GM08714 (cell line): ENCODE measurements around the gene ITGB2.

Experiments used
- H3K4me3 ChIP-seq: fragments of 200-500 bp; sonication (Bioruptor generic); 2 replicates; pipeline ENCODE4 v1.5.1; 2014; ENCODE audit warnings: mild to moderate bottlenecking, low read length, inconsistent platforms
- ZNF274 ChIP-seq: IDR thresholded peaks from 2 replicates; pipeline ENCODE4 v1.6.1; 2012; ENCODE audit warnings: mild to moderate bottlenecking, low read depth, low read length

ITGB2 gene

GRCh38 chr21:44907966-44908895 lies 12.5 kb downstream of the ITGB2 start:
- H3K4me3 ChIP-seq = no peak overlapping the region
- no peak for TF ChIP-seq ZNF274

GRCh38 chr21:44907225-44907965 lies 13.3 kb downstream of the ITGB2 start:
- TF ChIP-seq ZNF274 = no peak
- no peak overlapping the region for H3K4me3 ChIP-seq

GRCh38 chr21:44905728-44906090 lies 15.0 kb downstream of the ITGB2 start:
- no peak for TF ChIP-seq ZNF274

GRCh38 chr21:44905016-44905727 lies 15.5 kb downstream of the ITGB2 start:
- no peak overlapping the region for H3K4me3 ChIP-seq
- no peak for TF ChIP-seq ZNF274

More at GRCh38 chr21:44905728-44906090, 15.0 kb downstream of the ITGB2 start:
- H3K4me3 ChIP-seq = no peak overlapping the region

GRCh38 chr21:44904141-44904923 lies 16.4 kb downstream of the ITGB2 start:
- no peak overlapping the region for H3K4me3 ChIP-seq
- no peak for TF ChIP-seq ZNF274

GRCh38 chr21:44903689-44904088 lies 17.0 kb downstream of the ITGB2 start:
- TF ChIP-seq ZNF274 = no peak
- no peak overlapping the region for H3K4me3 ChIP-seq

- no peak overlapping the region for H3K4me3 ChIP-seq
- no peak for TF ChIP-seq ZNF274
These were observed 17.5 kb downstream of the ITGB2 start for GRCh38 chr21:44903050-44903685.

GRCh38 chr21:44902268-44903049 lies 18.2 kb downstream of the ITGB2 start:
- no peak overlapping the region for H3K4me3 ChIP-seq
- no peak for TF ChIP-seq ZNF274

- TF ChIP-seq ZNF274 = no peak
- H3K4me3 ChIP-seq = no peak overlapping the region
These were observed 19.2 kb downstream of the ITGB2 start for GRCh38 chr21:44901391-44902074.

- no peak for TF ChIP-seq ZNF274
- no peak overlapping the region for H3K4me3 ChIP-seq
These were observed 20.0 kb downstream of the ITGB2 start for GRCh38 chr21:44900559-44901251.

- H3K4me3 ChIP-seq = no peak overlapping the region
- no peak for TF ChIP-seq ZNF274
These were observed 20.7 kb downstream of the ITGB2 start for GRCh38 chr21:44899768-44900558.
